ENCODE data around the gene KRTAP10-1. TPM values are rescaled to one million over a fixed set of nuclear protein-coding genes. Genes with fewer than 3 reads are reported as not detected.

Gene KRTAP10-1
- total RNA-seq = not detected

GRCh38 chr21:44539991-44540666 is at the start of gene KRTAP10-1:
Gene KRTAP10-1, minus strand, starts transcription at chr21:44540195. Its CDS starts 45 bp downstream, at chr21:44540150.
- Histone ChIP-seq H3K27ac (no peak within 1 kb of the TSS), H3K9me3 (no peaks in the 10 kb centered on the region), H3K4me3 (no peak within 1 kb of the TSS), H3K36me3 (no peaks in the 10 kb centered on the region), H3K4me1 (no peaks in the 10 kb centered on the region), H3K27me3 (no peaks in the 10 kb centered on the region)
- intact Hi-C loops (cut with DNase I; ENCODE audit: low total_unique reads) = no loop called here
- TF ChIP-seq POLR2A (IDR thresholded peaks at IDR 0.05) (no peak), CTCF (IDR thresholded peaks at IDR 0.05) (no peak)
- no peak for DNase-seq

GRCh38 chr21:44589094-44589493 is 49.1 kb upstream of the KRTAP10-1 start:
- intact Hi-C loops (cut with DNase I; ENCODE audit: low total_unique reads) = no loop called here
- Histone ChIP-seq H3K27me3 (peaks cover 0 to 3% of the 10 kb centered on the region in 2 donors), H3K27ac (no peak overlapping the region), H3K36me3 (no peaks in the 10 kb centered on the region), H3K9me3 (no peaks in the 10 kb centered on the region), H3K4me3 (no peak overlapping the region), H3K4me1 (no peaks in the 10 kb centered on the region)
- no peak for DNase-seq
- TF ChIP-seq POLR2A (IDR thresholded peaks at IDR 0.05) (no peak), CTCF (IDR thresholded peaks at IDR 0.05) (no peak)

GRCh38 chr21:44585892-44586291 is 45.9 kb upstream of the KRTAP10-1 start:
- intact Hi-C loops (cut with DNase I; ENCODE audit: low total_unique reads) = no loop called here
- no peak for DNase-seq

GRCh38 chr21:44583800-44584147 is 43.8 kb upstream of the KRTAP10-1 start:
- H3K9me3 ChIP-seq = no peaks in the 10 kb centered on the region
- no peak for TF ChIP-seq CTCF (IDR thresholded peaks at IDR 0.05)
- TF ChIP-seq POLR2A (IDR thresholded peaks at IDR 0.05) = no peak
- intact Hi-C loops (cut with DNase I; ENCODE audit: low total_unique reads) = no loop called here

More at GRCh38 chr21:44585892-44586291, 45.9 kb upstream of the KRTAP10-1 start:
- no peak overlapping the region for H3K4me3 ChIP-seq
- H3K9me3 ChIP-seq = no peaks in the 10 kb centered on the region
- no peak overlapping the region for H3K27ac ChIP-seq
- no peaks in the 10 kb centered on the region for H3K4me1 ChIP-seq
- TF ChIP-seq CTCF (IDR thresholded peaks at IDR 0.05) (no peak), POLR2A (IDR thresholded peaks at IDR 0.05) (no peak)
- H3K36me3 ChIP-seq = no peaks in the 10 kb centered on the region
- peaks cover 0 to 4% of the 10 kb centered on the region in 2 donors for H3K27me3 ChIP-seq

GRCh38 chr21:44583089-44583799 is 43.2 kb upstream of the KRTAP10-1 start:
- DNase-seq = no peak

More at GRCh38 chr21:44583800-44584147, 43.8 kb upstream of the KRTAP10-1 start:
- no peak overlapping the region for H3K4me3 ChIP-seq
- no peaks in the 10 kb centered on the region for H3K4me1 ChIP-seq
- DNase-seq = no peak
- peaks cover 0 to 4% of the 10 kb centered on the region in 2 donors for H3K27me3 ChIP-seq
- no peak overlapping the region for H3K27ac ChIP-seq
- no peaks in the 10 kb centered on the region for H3K36me3 ChIP-seq

More at GRCh38 chr21:44583089-44583799, 43.2 kb upstream of the KRTAP10-1 start:
- Histone ChIP-seq H3K4me3 (no peak overlapping the region), H3K9me3 (no peaks in the 10 kb centered on the region), H3K27ac (no peak overlapping the region), H3K27me3 (peaks cover 0 to 4% of the 10 kb centered on the region in 2 donors), H3K4me1 (no peaks in the 10 kb centered on the region), H3K36me3 (no peaks in the 10 kb centered on the region)
- no peak for TF ChIP-seq CTCF (IDR thresholded peaks at IDR 0.05)
- TF ChIP-seq POLR2A (IDR thresholded peaks at IDR 0.05) = no peak
- intact Hi-C loops (cut with DNase I; ENCODE audit: low total_unique reads) = no loop called here

Measured in uterus (tissue), 4 donors.